GM23248 (cell line): ENCODE data around the gene FBXO42. TPM values are rescaled to one million over a fixed set of nuclear protein-coding genes. Genes with fewer than 3 reads are reported as not detected.

ENCODE experiments used
- DNase-seq: peaks from one replicate; pipeline ENCODE4 v3.0.0-alpha.2; 2015
- H2AFZ ChIP-seq: fragments of 200-600 bp; sonication (generic); 2 replicates; pipeline ENCODE4 v1.6.1; 2016; ENCODE audit warnings: antibody characterized with exemption
- H3F3A ChIP-seq: fragments of 200-600 bp; sonication (generic); 2 replicates; pipeline ENCODE4 v1.6.1; 2016; ENCODE audit warnings: mild to moderate bottlenecking, antibody characterized with exemption, mixed run types; ENCODE audit not compliant: insufficient read depth
- H3K27ac ChIP-seq: fragments of 200-600 bp; sonication (generic); 2 replicates; pipeline ENCODE4 v1.5.1; 2016; ENCODE audit warnings: mild to moderate bottlenecking
- H3K27me3 ChIP-seq: fragments of 200-600 bp; sonication (generic); replicated peaks from 2 replicates; pipeline ENCODE4 v1.6.1; 2016; ENCODE audit warnings: mild to moderate bottlenecking; ENCODE audit not compliant: insufficient read depth
- H3K36me3 ChIP-seq: fragments of 200-600 bp; sonication (generic); 2 replicates; pipeline ENCODE4 v1.6.1; 2016; ENCODE audit warnings: low read depth, mild to moderate bottlenecking
- H3K4me1 ChIP-seq: fragments of 200-600 bp; sonication (generic); 2 replicates; pipeline ENCODE4 v1.6.1; 2016; ENCODE audit warnings: mild to moderate bottlenecking; ENCODE audit not compliant: insufficient read depth
- H3K4me2 ChIP-seq: fragments of 200-600 bp; sonication (generic); one replicate; pipeline ENCODE4 v1.6.1; 2016; ENCODE audit warnings: mild to moderate bottlenecking; ENCODE audit not compliant: unreplicated experiment
- H3K4me3 ChIP-seq: fragments of 200-600 bp; sonication (generic); 2 replicates; pipeline ENCODE4 v1.5.1; 2016; ENCODE audit warnings: mild to moderate bottlenecking
- H3K79me2 ChIP-seq: fragments of 200-600 bp; sonication (generic); 2 replicates; pipeline ENCODE4 v1.6.1; 2016; ENCODE audit warnings: mild to moderate bottlenecking; ENCODE audit not compliant: insufficient read depth
- H3K9ac ChIP-seq: fragments of 200-600 bp; sonication (generic); 2 replicates; pipeline ENCODE4 v1.6.1; 2016; ENCODE audit warnings: mild to moderate bottlenecking
- H3K9me2 ChIP-seq: fragments of 200-600 bp; sonication (generic); 2 replicates; pipeline ENCODE4 v1.6.1; 2016; ENCODE audit warnings: mixed run types, mild to moderate bottlenecking, moderate library complexity; ENCODE audit not compliant: insufficient read depth
- H3K9me3 ChIP-seq: fragments of 200-600 bp; sonication (generic); one replicate; pipeline ENCODE4 v1.6.1; 2017; ENCODE audit warnings: low read depth
- H4K20me1 ChIP-seq: fragments of 200-600 bp; sonication (generic); 2 replicates; pipeline ENCODE4 v1.6.0; 2016; ENCODE audit not compliant: insufficient read depth
- EZH2 ChIP-seq: fragments of 200-600 bp; sonication (generic); IDR thresholded peaks from 2 replicates; pipeline ENCODE4 v1.6.1; 2018; ENCODE audit warnings: antibody characterized with exemption, mild to moderate bottlenecking; ENCODE audit not compliant: insufficient read depth, poor library complexity, severe bottlenecking
- EZH2phosphoT487 ChIP-seq: fragments of 200-600 bp; sonication (generic); IDR thresholded peaks from 2 replicates; pipeline ENCODE4 v1.6.1; 2018; ENCODE audit warnings: antibody characterized with exemption, moderate library complexity, mild to moderate bottlenecking, low read depth; ENCODE audit not compliant: insufficient read depth
- WGBS, 2 experiments: methylation state at CpG; one replicate each; pipeline ENCODE4 v1.1.6; 2015 to 2017; ENCODE audit warnings: low lambda C conversion rate in 2 of 2, low coverage in 1 of 2; ENCODE audit errors: missing lambda C conversion rate in 2 of 2; 5-methylcytosine and 5-hydroxymethylcytosine counted together
- in situ Hi-C: fragments of 300-500 bp; cut with MboI; formaldehyde crosslinking; loops from 2 replicates; pipeline ENCODE4 v1.15.0; 2020
- polyA plus RNA-seq: library from polyadenylated mRNA; unstranded; fragments of >200 nt; fragmentation: Nextera tagmentation; extraction: Ambion mirVana; gene quantifications from 2 replicates; pipeline ENCODE4 v1.2.1, GENCODE V29; 2016
- total RNA-seq: library from RNA; depleted of rRNA; stranded (reverse); fragments of >200 nt; shearing (Covaris generic); gene quantifications from 2 replicates; pipeline ENCODE4 v1.2.3, GENCODE V29; 2014

Gene FBXO42
- total and polyA plus RNA-seq, 2 experiments from 2014 or later = 17.1 to 20.2 TPM

GRCh38 chr1:16213013-16213412 is 139.3 kb downstream of the FBXO42 start:
- Histone ChIP-seq H4K20me1 (no peaks in the 10 kb centered on the region), H3K9me2 (no peaks in the 10 kb centered on the region), H3K36me3 (no peaks in the 10 kb centered on the region), H3K4me2 (no peak overlapping the region), H3K9me3 (no peaks in the 10 kb centered on the region), H3K4me3 (no peak overlapping the region), H2AFZ (no peak overlapping the region), H3K27me3 (no peaks in the 10 kb centered on the region), H3K4me1 (no peaks in the 10 kb centered on the region), H3F3A (peaks cover 5% of the 10 kb centered on the region; the same call in 1 of the 2 replicates), H3K27ac (no peak overlapping the region), H3K9ac (no peak overlapping the region), H3K79me2 (no peaks in the 10 kb centered on the region)
- WGBS, 2 experiments = 49 to 53% methylated on average over 3 of the region's 3 CpGs
- TF ChIP-seq EZH2 = no peak
- no peak for TF ChIP-seq EZH2phosphoT487
- DNase-seq = no peak
- in situ Hi-C loops = no loop called here

- Histone ChIP-seq H3K36me3 (no peaks in the 10 kb centered on the region), H3K27me3 (no peaks in the 10 kb centered on the region), H3K9me3 (no peaks in the 10 kb centered on the region), H3K4me1 (no peaks in the 10 kb centered on the region), H3F3A (peaks cover 5% of the 10 kb centered on the region; the same call in 1 of the 2 replicates), H4K20me1 (no peaks in the 10 kb centered on the region), H2AFZ (no peak within 1 kb of the TSS), H3K9me2 (no peaks in the 10 kb centered on the region), H3K4me2 (no peak within 1 kb of the TSS), H3K9ac (no peak within 1 kb of the TSS), H3K4me3 (no peak within 1 kb of the TSS), H3K27ac (no peak within 1 kb of the TSS), H3K79me2 (no peaks in the 10 kb centered on the region)
- TF ChIP-seq EZH2 (no peak), EZH2phosphoT487 (no peak)
- 26 to 33% methylated on average over 11 to 14 of the region's 14 CpGs for WGBS, 2 experiments
- DNase-seq = no peak
- in situ Hi-C loops = no loop called here
Measured at GRCh38 chr1:16212251-16212961, 139.9 kb downstream of the FBXO42 start, which contains the start of gene ARHGEF19. TSS of gene ARHGEF19 (minus strand) at chr1:16212652. CDS start at chr1:16209054, 3,598 bp downstream.

GRCh38 chr1:16211824-16212223 is 140.5 kb downstream of the FBXO42 start:
- Histone ChIP-seq H3K9me2 (no peaks in the 10 kb centered on the region), H3K27me3 (no peaks in the 10 kb centered on the region), H3K4me2 (no peak overlapping the region), H3K9ac (no peak overlapping the region), H3K9me3 (no peaks in the 10 kb centered on the region), H3K79me2 (no peaks in the 10 kb centered on the region), H4K20me1 (no peaks in the 10 kb centered on the region), H3K4me3 (no peak overlapping the region), H3F3A (peaks cover 3% of the 10 kb centered on the region; the same call in 1 of the 2 replicates), H3K27ac (no peak overlapping the region), H2AFZ (no peak overlapping the region), H3K4me1 (no peaks in the 10 kb centered on the region), H3K36me3 (no peaks in the 10 kb centered on the region)
- TF ChIP-seq EZH2phosphoT487 (no peak), EZH2 (no peak)
- in situ Hi-C loops = no loop called here
- no peak for DNase-seq
- WGBS, 2 experiments = 75 to 76% methylated on average over 6 of the region's 6 CpGs

GRCh38 chr1:16210581-16210980 is 141.7 kb downstream of the FBXO42 start:
- no peaks in the 10 kb centered on the region for H3K9me2 ChIP-seq
- no peaks in the 10 kb centered on the region for H3K79me2 ChIP-seq
- H3K4me3 ChIP-seq = no peak overlapping the region
- H3K9me3 ChIP-seq = no peaks in the 10 kb centered on the region
- 0 out of 2 replicates have a peak, but pooled peaks cover 4% of the 10 kb centered on the region for H3K4me1 ChIP-seq
- H3F3A ChIP-seq = no peaks in the 10 kb centered on the region
- H3K4me2 ChIP-seq = no peak overlapping the region
- H4K20me1 ChIP-seq = no peaks in the 10 kb centered on the region
- WGBS, 2 experiments = 89 to 90% methylated on average over 4 of the region's 4 CpGs
- H3K27ac ChIP-seq = no peak overlapping the region
- H2AFZ ChIP-seq = no peak overlapping the region
- H3K27me3 ChIP-seq = no peaks in the 10 kb centered on the region
- no peak for TF ChIP-seq EZH2phosphoT487
- TF ChIP-seq EZH2 = no peak
- no peak for DNase-seq
- in situ Hi-C loops = no loop called here
- H3K9ac ChIP-seq = no peak overlapping the region
- no peaks in the 10 kb centered on the region for H3K36me3 ChIP-seq
